OCI-LY1 (cell line): ENCODE results near the gene CDSN.

Experiments used
- H2AFZ ChIP-seq: fragments of 200-600 bp; sonication (generic), shearing (Covaris generic); 2 replicates; pipeline ENCODE4 v1.6.0; 2014; ENCODE audit warnings: antibody characterized with exemption, mild to moderate bottlenecking, low read length
- H3F3A ChIP-seq: fragments of 200-600 bp; sonication (generic), shearing (Covaris generic); 2 replicates; pipeline ENCODE4 v1.6.0; 2014; ENCODE audit warnings: mild to moderate bottlenecking, antibody characterized with exemption, low read length, moderate library complexity; ENCODE audit not compliant: insufficient read depth
- H3K27ac ChIP-seq: fragments of 200-600 bp; sonication (generic); 2 replicates; pipeline ENCODE4 v1.5.1; 2014; ENCODE audit warnings: low read length, mixed run types, mild to moderate bottlenecking, low read depth; ENCODE audit not compliant: poor library complexity, severe bottlenecking
- H3K27me3 ChIP-seq: fragments of 200-600 bp; sonication (generic); 2 replicates; pipeline ENCODE4 v1.6.0; 2014; ENCODE audit warnings: antibody characterized with exemption, mild to moderate bottlenecking, low read length, moderate library complexity; ENCODE audit not compliant: insufficient read depth
- H3K36me3 ChIP-seq: fragments of 200-600 bp; sonication (generic); 2 replicates; pipeline ENCODE4 v1.6.1; 2014; ENCODE audit warnings: mild to moderate bottlenecking, antibody characterized with exemption, low read length, moderate library complexity, mixed read lengths; ENCODE audit not compliant: insufficient read depth
- H3K4me1 ChIP-seq: fragments of 200-600 bp; sonication (generic); 2 replicates; pipeline ENCODE4 v1.5.1; 2014; ENCODE audit warnings: mild to moderate bottlenecking, low read length, moderate library complexity; ENCODE audit not compliant: insufficient read depth, severe bottlenecking
- H3K4me2 ChIP-seq: fragments of 200-600 bp; sonication (generic), shearing (Covaris generic); 2 replicates; pipeline ENCODE4 v1.6.1; 2014; ENCODE audit warnings: low read length
- H3K4me3 ChIP-seq: fragments of 200-600 bp; sonication (generic); 2 replicates; pipeline ENCODE4 v1.5.1; 2014; ENCODE audit warnings: low read length, low read depth, mild to moderate bottlenecking, mixed read lengths; ENCODE audit not compliant: poor library complexity, severe bottlenecking
- H3K79me2 ChIP-seq: fragments of 200-600 bp; shearing (Covaris generic); 2 replicates; pipeline ENCODE4 v1.6.1; 2016; ENCODE audit warnings: mixed run types, low read length, mixed read lengths; ENCODE audit not compliant: insufficient read depth
- H3K9ac ChIP-seq: fragments of 200-600 bp; sonication (generic), shearing (Covaris generic); 2 replicates; pipeline ENCODE4 v1.6.1; 2014; ENCODE audit warnings: mild to moderate bottlenecking, low read length, mixed read lengths
- H3K9me2 ChIP-seq: fragments of 200-600 bp; sonication (generic), shearing (Covaris generic); 2 replicates; pipeline ENCODE4 v1.6.1; 2014; ENCODE audit warnings: low read depth, mild to moderate bottlenecking, low read length, mixed read lengths
- H3K9me3 ChIP-seq: fragments of 200-600 bp; shearing (Covaris generic); 2 replicates; pipeline ENCODE4 v1.6.1; 2014; ENCODE audit warnings: low read length, mixed read lengths
- H4K20me1 ChIP-seq: fragments of 200-600 bp; sonication (generic), shearing (Covaris generic); 2 replicates; pipeline ENCODE4 v1.6.0; 2016; ENCODE audit warnings: mild to moderate bottlenecking, low read length; ENCODE audit not compliant: insufficient read depth
- CTCF ChIP-seq: fragments of 200-600 bp; sonication (generic), shearing (Covaris generic); IDR thresholded peaks from 2 replicates; pipeline ENCODE4 v1.5.1; 2017; ENCODE audit warnings: mild to moderate bottlenecking, antibody characterized with exemption, low read length, moderate library complexity, mixed read lengths
- EZH2 ChIP-seq: fragments of 200-600 bp; sonication (generic), shearing (Covaris generic); IDR thresholded peaks from 2 replicates; pipeline ENCODE4 v1.8.0; 2017; ENCODE audit warnings: borderline replicate concordance, mixed run types, mild to moderate bottlenecking, antibody characterized with exemption, low read length, moderate library complexity, mixed read lengths

CDSN gene

DNA sequence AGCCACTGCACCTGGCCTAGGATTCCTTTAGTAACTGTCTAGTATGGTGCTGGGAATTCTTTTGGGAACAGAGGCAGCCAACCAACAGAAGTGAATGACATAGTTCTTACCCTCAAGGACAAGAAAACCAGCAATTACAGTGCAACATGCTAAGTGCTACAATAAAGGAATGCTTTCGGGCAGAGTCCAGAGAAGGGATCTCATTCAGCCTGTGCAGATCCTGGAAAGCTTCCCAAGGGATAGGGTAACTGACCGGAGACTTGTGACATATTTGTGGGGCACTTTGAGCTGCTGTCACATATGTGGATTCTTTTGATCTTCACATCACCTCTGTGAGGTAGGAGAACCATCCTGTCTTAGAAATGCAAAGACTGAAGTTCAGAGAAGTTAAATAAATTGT, 54.7 kb downstream of the CDSN start:
- Histone ChIP-seq H4K20me1 (no peaks in the 10 kb centered on the region), H3F3A (no peaks in the 10 kb centered on the region), H3K27me3 (0 out of 2 replicates have a peak, but pooled peaks cover 4% of the 10 kb centered on the region), H3K79me2 (no peaks in the 10 kb centered on the region), H3K4me1 (no peaks in the 10 kb centered on the region), H3K27ac (no peak overlapping the region), H3K9me3 (no peaks in the 10 kb centered on the region), H3K36me3 (no peaks in the 10 kb centered on the region), H3K4me2 (no peak overlapping the region), H3K9me2 (no peaks in the 10 kb centered on the region), H3K4me3 (no peak overlapping the region), H3K9ac (no peak overlapping the region), H2AFZ (no peak overlapping the region)
- no peak for TF ChIP-seq CTCF
- no peak for TF ChIP-seq EZH2
